K562 (cell line): ENCODE measurements around the gene PLCB3. TPM values are rescaled to one million over a fixed set of nuclear protein-coding genes. Genes with fewer than 3 reads are reported as not detected.
A peak's percentile ranks its signal among the peaks of the same experiment; 100 is the strongest.

Source experiments
- HEY1 ChIP-seq: fragments of 250-450 bp; sonication (Bioruptor Pico); IDR thresholded peaks from 2 replicates; pipeline ENCODE4 v1.5.0; 2020; ENCODE audit warnings: mild to moderate bottlenecking, moderate library complexity, borderline replicate concordance
- KAT8 ChIP-seq: fragments of 450-650 bp; IDR thresholded peaks from 2 replicates; pipeline ENCODE4 v1.6.1; 2016; ENCODE audit warnings: low read depth, mild to moderate bottlenecking
- LCOR ChIP-seq: sonication (generic); formaldehyde crosslinking; IDR thresholded peaks from 2 replicates; pipeline ENCODE4 v1.8.0; 2022; ENCODE audit warnings: mild to moderate bottlenecking, missing genetic modification reagents
- TEAD2 ChIP-seq: fragments of 450-650 bp; IDR thresholded peaks from 2 replicates; pipeline ENCODE4 v1.6.1; 2016; ENCODE audit warnings: missing genetic modification characterization, control low read depth, missing compliant biosample characterization
- ZFX ChIP-seq: sonication (generic); formaldehyde crosslinking; IDR thresholded peaks from 2 replicates; pipeline ENCODE4 v1.8.0; 2022; ENCODE audit warnings: mild to moderate bottlenecking, missing genetic modification reagents, moderate library complexity
- ZNF197 ChIP-seq: fragments of 200-800 bp; sonication (Bioruptor generic); IDR thresholded peaks from 2 replicates; pipeline ENCODE4 v1.6.1; 2016; ENCODE audit warnings: low read depth, missing genetic modification characterization, missing compliant biosample characterization
- ZNF274 ChIP-seq: IDR thresholded peaks from 2 replicates; pipeline ENCODE4 v1.6.1; 2011; ENCODE audit warnings: low read depth, mild to moderate bottlenecking, low read length, moderate library complexity, borderline replicate concordance
- ZNF668 ChIP-seq: fragments of 250-450 bp; sonication (Bioruptor Pico); IDR thresholded peaks from 2 replicates; pipeline ENCODE4 v1.8.0; 2022; ENCODE audit warnings: mild to moderate bottlenecking, inconsistent platforms
- ZNF707 ChIP-seq: fragments of 250-450 bp; sonication (Bioruptor Pico); conservative IDR thresholded peaks from 2 replicates; pipeline ENCODE4 v1.8.0; 2022; ENCODE audit warnings: inconsistent platforms, mild to moderate bottlenecking, moderate library complexity
- ZNF717 ChIP-seq: fragments of 250-450 bp; sonication (Bioruptor Pico); IDR thresholded peaks from 2 replicates; pipeline ENCODE4 v1.5.0; 2021
- polyA plus RNA-seq, 8 experiments: library from polyadenylated mRNA; depleted of rRNA in 4 of 8; stranded (reverse) in 5 of 8; unstranded in 3 of 8; fragments of >200 nt; fragmentation: Nextera tagmentation in 2 of 8; fragmentation: Illumina TruSeq in 1 of 8; extraction: Ambion mirVana in 2 of 8; extraction: Trizol in 1 of 8; gene quantifications; 2 replicates each; pipeline versions ENCODE4 v1.2.1 to v1.2.3, GENCODE V29; 2011 to 2014; ENCODE audit warnings: inconsistent platforms in 1 of 8, missing spikeins in 1 of 8
- total RNA-seq, 7 experiments: library from RNA; depleted of rRNA in 6 of 7; stranded (reverse); fragments of >200 nt in 6 of 7; fragmentation: Illumina TruSeq in 2 of 7; extraction: Trizol in 2 of 7; gene quantifications; 2 replicates each; pipeline versions ENCODE4 v1.2.1 to v1.2.3, GENCODE V29; 2011 to 2021; ENCODE audit warnings: low replicate concordance in 1 of 7
- TF ChIP-seq, protein P1 (sequence below), 2 experiments: fragments of 450-650 bp; formaldehyde crosslinking in 1 of 2; IDR thresholded peaks; 2 replicates each; pipeline versions ENCODE4 v1.4.0 to v1.6.1; 2014 to 2020; ENCODE audit warnings: mild to moderate bottlenecking in 2 of 2, borderline replicate concordance in 1 of 2, low read depth in 1 of 2
- TF ChIP-seq, protein P2 (sequence below): sonication (generic); formaldehyde crosslinking; IDR thresholded peaks from 2 replicates; pipeline ENCODE4 v1.8.0; 2023; ENCODE audit warnings: mild to moderate bottlenecking, missing genetic modification reagents
- TF ChIP-seq, protein P3 (sequence below), 2 experiments: fragments of 450-650 bp; conservative IDR thresholded peaks; 2 replicates each; pipeline ENCODE4 v1.6.1; 2017; ENCODE audit warnings: mild to moderate bottlenecking in 2 of 2, moderate library complexity in 2 of 2
- TF ChIP-seq, protein P4 (sequence below): fragments of 250-450 bp; sonication (Bioruptor Pico); IDR thresholded peaks from 2 replicates; pipeline ENCODE4 v1.4.0; 2020; ENCODE audit warnings: borderline replicate concordance

PLCB3 gene
- total and polyA plus RNA-seq, 9 of the 15 experiments (the other 6 are each of a cell fraction or from before 2014, with no cell fraction given): 0.31 to 44.8 (median 14.6) TPM

DNA sequence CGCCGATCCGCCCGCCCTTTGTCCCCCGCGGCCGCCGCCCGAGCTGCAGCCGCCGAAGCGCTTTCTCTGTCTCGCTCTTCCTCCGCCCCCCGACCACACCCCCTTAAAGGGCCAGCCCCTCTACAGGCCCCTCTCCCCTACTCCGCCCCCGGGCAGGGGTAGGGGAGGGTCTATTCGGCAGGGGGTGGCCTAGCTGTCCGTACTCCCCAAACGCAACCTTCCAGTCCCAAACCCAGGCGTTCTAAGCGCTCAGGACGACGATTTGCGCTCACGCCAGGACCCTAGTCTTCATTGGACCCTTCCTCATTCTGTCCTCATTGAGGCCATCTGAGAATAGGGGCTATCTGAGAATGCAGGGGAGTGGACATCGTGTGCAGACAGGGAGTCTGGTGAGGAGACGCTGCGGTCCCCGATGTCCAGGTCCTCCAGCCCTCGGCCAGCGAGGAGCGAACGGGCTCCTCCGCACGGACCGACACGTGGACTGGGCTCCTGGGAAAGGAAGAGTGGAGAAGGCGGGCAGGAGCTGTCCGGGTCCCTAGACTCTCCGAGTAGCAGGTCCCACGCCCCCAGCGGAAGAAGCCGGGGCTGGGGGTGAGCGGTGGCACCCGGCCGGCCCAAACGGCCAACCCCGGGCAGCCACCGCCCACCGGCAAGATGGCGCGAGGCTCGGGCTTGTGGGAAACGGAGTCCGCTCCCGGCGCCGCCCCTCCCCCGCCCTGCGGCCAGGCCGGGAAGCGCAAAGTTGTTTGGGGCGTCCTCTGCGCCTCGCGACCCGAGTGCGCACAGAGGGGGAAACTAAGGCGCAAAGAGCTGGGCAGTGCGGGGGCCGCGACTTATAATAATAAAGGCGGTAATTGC lies 4.2 kb upstream of the PLCB3 start, which contains the start of gene PPP1R14B (continued):
- TF ChIP-seq, protein P1, sequence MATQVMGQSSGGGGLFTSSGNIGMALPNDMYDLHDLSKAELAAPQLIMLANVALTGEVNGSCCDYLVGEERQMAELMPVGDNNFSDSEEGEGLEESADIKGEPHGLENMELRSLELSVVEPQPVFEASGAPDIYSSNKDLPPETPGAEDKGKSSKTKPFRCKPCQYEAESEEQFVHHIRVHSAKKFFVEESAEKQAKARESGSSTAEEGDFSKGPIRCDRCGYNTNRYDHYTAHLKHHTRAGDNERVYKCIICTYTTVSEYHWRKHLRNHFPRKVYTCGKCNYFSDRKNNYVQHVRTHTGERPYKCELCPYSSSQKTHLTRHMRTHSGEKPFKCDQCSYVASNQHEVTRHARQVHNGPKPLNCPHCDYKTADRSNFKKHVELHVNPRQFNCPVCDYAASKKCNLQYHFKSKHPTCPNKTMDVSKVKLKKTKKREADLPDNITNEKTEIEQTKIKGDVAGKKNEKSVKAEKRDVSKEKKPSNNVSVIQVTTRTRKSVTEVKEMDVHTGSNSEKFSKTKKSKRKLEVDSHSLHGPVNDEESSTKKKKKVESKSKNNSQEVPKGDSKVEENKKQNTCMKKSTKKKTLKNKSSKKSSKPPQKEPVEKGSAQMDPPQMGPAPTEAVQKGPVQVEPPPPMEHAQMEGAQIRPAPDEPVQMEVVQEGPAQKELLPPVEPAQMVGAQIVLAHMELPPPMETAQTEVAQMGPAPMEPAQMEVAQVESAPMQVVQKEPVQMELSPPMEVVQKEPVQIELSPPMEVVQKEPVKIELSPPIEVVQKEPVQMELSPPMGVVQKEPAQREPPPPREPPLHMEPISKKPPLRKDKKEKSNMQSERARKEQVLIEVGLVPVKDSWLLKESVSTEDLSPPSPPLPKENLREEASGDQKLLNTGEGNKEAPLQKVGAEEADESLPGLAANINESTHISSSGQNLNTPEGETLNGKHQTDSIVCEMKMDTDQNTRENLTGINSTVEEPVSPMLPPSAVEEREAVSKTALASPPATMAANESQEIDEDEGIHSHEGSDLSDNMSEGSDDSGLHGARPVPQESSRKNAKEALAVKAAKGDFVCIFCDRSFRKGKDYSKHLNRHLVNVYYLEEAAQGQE (IDR thresholded peaks at IDR 0.05; ENCODE audit: borderline replicate concordance): peak; percentile 31
- TF ChIP-seq, protein P1 (CRISPR knock-in tag; IDR thresholded peaks at IDR 0.05; ENCODE audit: low read depth): 0 out of 2 replicates have a peak, but pooled peaks have one; percentile 32
- TF ChIP-seq, protein P2, sequence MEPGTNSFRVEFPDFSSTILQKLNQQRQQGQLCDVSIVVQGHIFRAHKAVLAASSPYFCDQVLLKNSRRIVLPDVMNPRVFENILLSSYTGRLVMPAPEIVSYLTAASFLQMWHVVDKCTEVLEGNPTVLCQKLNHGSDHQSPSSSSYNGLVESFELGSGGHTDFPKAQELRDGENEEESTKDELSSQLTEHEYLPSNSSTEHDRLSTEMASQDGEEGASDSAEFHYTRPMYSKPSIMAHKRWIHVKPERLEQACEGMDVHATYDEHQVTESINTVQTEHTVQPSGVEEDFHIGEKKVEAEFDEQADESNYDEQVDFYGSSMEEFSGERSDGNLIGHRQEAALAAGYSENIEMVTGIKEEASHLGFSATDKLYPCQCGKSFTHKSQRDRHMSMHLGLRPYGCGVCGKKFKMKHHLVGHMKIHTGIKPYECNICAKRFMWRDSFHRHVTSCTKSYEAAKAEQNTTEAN (CRISPR knock-in tag): no peak
- TF ChIP-seq ZNF717: no peak
- TF ChIP-seq, protein P3, sequence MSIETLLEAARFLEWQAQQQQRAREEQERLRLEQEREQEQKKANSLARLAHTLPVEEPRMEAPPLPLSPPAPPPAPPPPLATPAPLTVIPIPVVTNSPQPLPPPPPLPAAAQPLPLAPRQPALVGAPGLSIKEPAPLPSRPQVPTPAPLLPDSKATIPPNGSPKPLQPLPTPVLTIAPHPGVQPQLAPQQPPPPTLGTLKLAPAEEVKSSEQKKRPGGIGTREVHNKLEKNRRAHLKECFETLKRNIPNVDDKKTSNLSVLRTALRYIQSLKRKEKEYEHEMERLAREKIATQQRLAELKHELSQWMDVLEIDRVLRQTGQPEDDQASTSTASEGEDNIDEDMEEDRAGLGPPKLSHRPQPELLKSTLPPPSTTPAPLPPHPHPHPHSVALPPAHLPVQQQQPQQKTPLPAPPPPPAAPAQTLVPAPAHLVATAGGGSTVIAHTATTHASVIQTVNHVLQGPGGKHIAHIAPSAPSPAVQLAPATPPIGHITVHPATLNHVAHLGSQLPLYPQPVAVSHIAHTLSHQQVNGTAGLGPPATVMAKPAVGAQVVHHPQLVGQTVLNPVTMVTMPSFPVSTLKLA (conservative IDR thresholded peaks at IDR 0.05): peak; percentile 94 to 96
- no peak for TF ChIP-seq ZNF668 (CRISPR knock-in tag)
- no peak for TF ChIP-seq ZNF707 (CRISPR knock-in tag)
- no peak for TF ChIP-seq ZNF197 (CRISPR knock-in tag)
- no peak for TF ChIP-seq HEY1 (CRISPR knock-in tag)
- TF ChIP-seq ZFX: peak; percentile 89
- TF ChIP-seq ZNF274: no peak
- TF ChIP-seq KAT8: no peak
- TF ChIP-seq, protein P4, sequence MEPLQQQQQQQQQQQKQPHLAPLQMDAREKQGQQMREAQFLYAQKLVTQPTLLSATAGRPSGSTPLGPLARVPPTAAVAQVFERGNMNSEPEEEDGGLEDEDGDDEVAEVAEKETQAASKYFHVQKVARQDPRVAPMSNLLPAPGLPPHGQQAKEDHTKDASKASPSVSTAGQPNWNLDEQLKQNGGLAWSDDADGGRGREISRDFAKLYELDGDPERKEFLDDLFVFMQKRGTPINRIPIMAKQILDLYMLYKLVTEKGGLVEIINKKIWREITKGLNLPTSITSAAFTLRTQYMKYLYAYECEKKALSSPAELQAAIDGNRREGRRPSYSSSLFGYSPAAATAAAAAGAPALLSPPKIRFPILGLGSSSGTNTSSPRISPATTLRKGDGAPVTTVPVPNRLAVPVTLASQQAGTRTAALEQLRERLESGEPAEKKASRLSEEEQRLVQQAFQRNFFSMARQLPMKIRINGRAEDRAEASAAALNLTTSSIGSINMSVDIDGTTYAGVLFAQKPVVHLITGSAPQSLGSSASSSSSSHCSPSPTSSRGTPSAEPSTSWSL (CRISPR knock-in tag): no peak
- 0 out of 2 replicates have a peak, but pooled peaks have one; percentile 64 for TF ChIP-seq LCOR (CRISPR knock-in tag)
- TF ChIP-seq TEAD2: no peak
